Vagina (tissue), 2 donors: ENCODE results near the gene STAT5A. TPM values are rescaled to one million over a fixed set of nuclear protein-coding genes. Genes with fewer than 3 reads are reported as not detected.

Source experiments
- DNase-seq, 2 donors: peaks; one replicate each; pipeline ENCODE4 v3.0.0-alpha.2; 2017; ENCODE audit errors: extremely low spot score in 2 of 2
- H3K27ac ChIP-seq: fragments of 200-600 bp; sonication (generic); one replicate; pipeline ENCODE4 v1.5.1; 2019
- H3K27me3 ChIP-seq: fragments of 200-600 bp; sonication (generic); one replicate; pipeline ENCODE4 v1.5.1; 2019
- H3K36me3 ChIP-seq, 2 donors: fragments of 200-600 bp; sonication (generic); one replicate each; pipeline ENCODE4 v1.5.1; 2017 to 2019
- H3K4me1 ChIP-seq: fragments of 200-600 bp; sonication (generic); one replicate; pipeline ENCODE4 v1.5.1; 2019
- H3K4me3 ChIP-seq, 2 donors: fragments of 200-600 bp; sonication (generic); 1 replicate in 1 of 2; 2 replicates in 1 of 2; pipeline ENCODE4 v1.5.1; 2016 to 2019
- H3K9me3 ChIP-seq: fragments of 200-600 bp; sonication (generic); one replicate; pipeline ENCODE4 v1.5.1; 2019
- POLR2A ChIP-seq, 2 donors: fragments of 450-650 bp; IDR thresholded peaks; one replicate each; pipeline ENCODE4 v1.6.1; 2017; ENCODE audit warnings: antibody characterized with exemption in 2 of 2, mild to moderate bottlenecking in 2 of 2, moderate library complexity in 2 of 2
- POLR2AphosphoS5 ChIP-seq, 2 donors: sonication (generic); formaldehyde crosslinking; IDR thresholded peaks; one replicate each; pipeline ENCODE4 v1.9.0; 2017; ENCODE audit warnings: antibody characterized with exemption in 2 of 2, mild to moderate bottlenecking in 2 of 2, low read depth in 1 of 2; ENCODE audit not compliant: insufficient read depth in 1 of 2
- intact Hi-C: fragments of 100-400 bp; cut with DNase I; formaldehyde crosslinking; loops from one replicate; pipeline ENCODE4 v1.15.1; 2023
- total RNA-seq: library from RNA; depleted of rRNA; stranded (reverse); fragments of >200 nt; gene quantifications from one replicate; pipeline ENCODE4 v1.2.3, GENCODE V29; 2016
- TF ChIP-seq, protein P1 (sequence below), 3 experiments: fragments of 450-650 bp in 2 of 3; fragments of 200-600 bp in 1 of 3; sonication (generic) in 1 of 3; IDR thresholded peaks; one replicate each; pipeline ENCODE4 v1.5.1; 2017 to 2019; ENCODE audit warnings: antibody characterized with exemption in 3 of 3, mild to moderate bottlenecking in 2 of 3, moderate library complexity in 2 of 3

Gene STAT5A
- total RNA-seq, 1 donor from 2014 or later: 38.3 TPM

DNA sequence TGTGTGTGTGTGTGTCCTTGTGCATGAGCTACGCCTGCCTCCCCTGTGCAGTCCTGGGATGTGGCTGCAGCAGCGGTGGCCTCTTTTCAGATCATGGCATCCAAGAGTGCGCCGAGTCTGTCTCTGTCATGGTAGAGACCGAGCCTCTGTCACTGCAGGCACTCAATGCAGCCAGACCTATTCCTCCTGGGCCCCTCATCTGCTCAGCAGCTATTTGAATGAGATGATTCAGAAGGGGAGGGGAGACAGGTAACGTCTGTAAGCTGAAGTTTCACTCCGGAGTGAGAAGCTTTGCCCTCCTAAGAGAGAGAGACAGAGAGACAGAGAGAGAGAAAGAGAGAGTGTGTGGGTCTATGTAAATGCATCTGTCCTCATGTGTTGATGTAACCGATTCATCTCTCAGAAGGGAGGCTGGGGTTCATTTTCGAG lies 22.5 kb downstream of the STAT5A start:
- Histone ChIP-seq H3K36me3 (peaks cover 0 to 31% of the 10 kb centered on the region in 2 donors), H3K27ac (peak overlapping the region; percentile 92), H3K9me3 (no peaks in the 10 kb centered on the region), H3K27me3 (no peaks in the 10 kb centered on the region), H3K4me3 (no peak overlapping the region), H3K4me1 (peaks cover 38% of the 10 kb centered on the region)
- no peak for DNase-seq
- no peak for TF ChIP-seq POLR2A (IDR thresholded peaks at IDR 0.05)
- TF ChIP-seq, protein P1, sequence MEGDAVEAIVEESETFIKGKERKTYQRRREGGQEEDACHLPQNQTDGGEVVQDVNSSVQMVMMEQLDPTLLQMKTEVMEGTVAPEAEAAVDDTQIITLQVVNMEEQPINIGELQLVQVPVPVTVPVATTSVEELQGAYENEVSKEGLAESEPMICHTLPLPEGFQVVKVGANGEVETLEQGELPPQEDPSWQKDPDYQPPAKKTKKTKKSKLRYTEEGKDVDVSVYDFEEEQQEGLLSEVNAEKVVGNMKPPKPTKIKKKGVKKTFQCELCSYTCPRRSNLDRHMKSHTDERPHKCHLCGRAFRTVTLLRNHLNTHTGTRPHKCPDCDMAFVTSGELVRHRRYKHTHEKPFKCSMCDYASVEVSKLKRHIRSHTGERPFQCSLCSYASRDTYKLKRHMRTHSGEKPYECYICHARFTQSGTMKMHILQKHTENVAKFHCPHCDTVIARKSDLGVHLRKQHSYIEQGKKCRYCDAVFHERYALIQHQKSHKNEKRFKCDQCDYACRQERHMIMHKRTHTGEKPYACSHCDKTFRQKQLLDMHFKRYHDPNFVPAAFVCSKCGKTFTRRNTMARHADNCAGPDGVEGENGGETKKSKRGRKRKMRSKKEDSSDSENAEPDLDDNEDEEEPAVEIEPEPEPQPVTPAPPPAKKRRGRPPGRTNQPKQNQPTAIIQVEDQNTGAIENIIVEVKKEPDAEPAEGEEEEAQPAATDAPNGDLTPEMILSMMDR (IDR thresholded peaks at IDR 0.05): no peak
- no peak for TF ChIP-seq POLR2AphosphoS5 (IDR thresholded peaks at IDR 0.05; ENCODE audit: insufficient read depth in 1 of 2, low read depth in 1 of 2)
- intact Hi-C loops: no loop called here

DNA sequence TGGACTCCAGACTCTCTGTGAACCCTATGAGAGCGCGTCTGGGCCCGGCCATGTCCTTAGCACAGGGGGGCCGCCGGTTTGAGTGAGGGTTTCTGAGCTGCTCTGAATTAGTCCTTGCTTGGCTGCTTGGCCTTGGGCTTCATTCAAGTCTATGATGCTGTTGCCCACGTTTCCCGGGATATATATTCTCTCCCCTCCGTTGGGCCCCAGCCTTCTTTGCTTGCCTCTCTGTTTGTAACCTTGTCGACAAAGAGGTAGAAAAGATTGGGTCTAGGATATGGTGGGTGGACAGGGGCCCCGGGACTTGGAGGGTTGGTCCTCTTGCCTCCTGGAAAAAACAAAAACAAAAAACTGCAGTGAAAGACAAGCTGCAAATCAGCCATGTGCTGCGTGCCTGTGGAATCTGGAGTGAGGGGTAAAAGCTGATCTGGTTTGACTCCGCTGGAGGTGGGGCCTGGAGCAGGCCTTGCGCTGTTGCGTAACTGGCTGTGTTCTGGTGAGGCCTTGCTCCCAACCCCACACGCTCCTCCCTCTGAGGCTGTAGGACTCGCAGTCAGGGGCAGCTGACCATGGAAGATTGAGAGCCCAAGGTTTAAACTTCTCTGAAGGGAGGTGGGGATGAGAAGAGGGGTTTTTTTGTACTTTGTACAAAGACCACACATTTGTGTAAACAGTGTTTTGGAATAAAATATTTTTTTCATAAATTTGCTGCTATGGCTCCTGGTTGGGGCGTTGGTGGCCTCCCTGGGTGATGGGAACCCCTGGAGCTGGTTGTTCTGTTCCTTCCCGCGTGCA lies 23.1 kb downstream of the STAT5A start:
- H3K36me3 ChIP-seq: peaks cover 0 to 28% of the 10 kb centered on the region in 2 donors
- intact Hi-C loops: no loop called here
- TF ChIP-seq, protein P1 (IDR thresholded peaks at IDR 0.05): no peak
- TF ChIP-seq POLR2AphosphoS5 (IDR thresholded peaks at IDR 0.05; ENCODE audit: insufficient read depth in 1 of 2, low read depth in 1 of 2): peak; percentile 39 to 73
- peak in 1 of 2 donors; percentile 29 for TF ChIP-seq POLR2A (IDR thresholded peaks at IDR 0.05)
- no peaks in the 10 kb centered on the region for H3K9me3 ChIP-seq
- DNase-seq: no peak
- no peaks in the 10 kb centered on the region for H3K27me3 ChIP-seq
- peaks cover 38% of the 10 kb centered on the region for H3K4me1 ChIP-seq
- peak overlapping the region; percentile 92 for H3K27ac ChIP-seq
- peak overlapping the region in 1 of 2 donors; percentile 38 for H3K4me3 ChIP-seq

DNA sequence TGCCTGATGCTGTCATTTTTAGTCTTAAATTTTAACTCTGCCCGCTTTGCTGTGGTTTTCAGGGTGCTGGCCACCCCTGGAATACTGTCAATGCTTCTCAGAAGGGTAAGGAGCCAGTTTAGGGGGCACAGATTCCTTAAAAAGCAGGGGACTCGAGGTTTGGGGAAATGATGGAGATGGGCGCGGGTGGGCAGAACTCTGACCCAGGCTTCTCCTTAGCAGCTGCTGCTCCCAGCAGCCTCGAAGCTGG lies 23.7 kb downstream of the STAT5A start:
- Histone ChIP-seq H3K4me1 (peaks cover 38% of the 10 kb centered on the region), H3K4me3 (peak overlapping the region in 1 of 2 donors; percentile 38)
- intact Hi-C loops: no loop called here

DNA sequence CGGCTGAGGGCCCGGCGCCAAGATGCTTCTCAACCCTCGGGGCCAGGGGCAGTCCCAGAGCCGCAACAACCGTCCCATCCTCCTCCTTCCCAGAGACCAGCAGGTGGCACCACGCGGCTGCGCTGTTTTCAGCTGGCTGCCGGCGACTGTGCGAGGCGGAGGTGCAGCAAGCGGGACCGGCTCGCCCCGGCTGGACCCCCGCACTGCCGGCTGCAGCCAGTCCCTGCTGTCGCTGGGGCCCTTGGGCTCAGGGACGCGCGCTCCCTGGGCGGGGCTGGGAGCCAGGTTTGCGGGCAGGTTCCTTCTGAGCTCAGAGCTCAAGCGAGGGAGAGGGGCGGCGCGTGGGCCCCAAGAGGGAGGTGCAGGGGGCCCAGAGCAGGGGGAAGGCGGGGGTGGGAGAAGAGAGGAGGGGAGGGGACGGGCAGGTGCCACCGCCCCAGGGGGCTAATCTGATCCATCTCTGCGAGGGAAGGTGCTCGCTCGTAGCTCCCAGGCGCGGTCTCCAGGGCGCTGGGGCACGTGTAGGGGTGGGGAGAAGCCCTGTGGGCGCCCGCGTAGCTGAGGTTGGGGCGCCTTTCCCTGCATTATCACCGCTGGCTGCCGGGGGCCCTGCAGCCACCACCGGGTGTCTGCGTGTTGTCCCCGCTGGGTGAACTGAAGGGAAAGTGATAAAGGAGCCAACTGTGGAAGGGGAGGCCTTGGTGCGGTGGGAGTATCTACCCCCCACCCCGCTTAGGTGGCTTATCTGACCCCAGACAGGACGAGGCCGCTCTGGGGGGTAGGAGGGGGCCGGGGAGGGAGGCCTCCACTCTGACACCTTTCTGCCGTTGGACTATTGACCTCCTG lies 24.2 kb downstream of the STAT5A start:
- Histone ChIP-seq H3K27ac (peak overlapping the region; percentile 92), H3K4me1 (peaks cover 38% of the 10 kb centered on the region), H3K4me3 (peak overlapping the region; percentile 22 to 38), H3K9me3 (no peaks in the 10 kb centered on the region), H3K36me3 (peaks cover 0 to 33% of the 10 kb centered on the region in 2 donors), H3K27me3 (no peaks in the 10 kb centered on the region)
- DNase-seq: no peak
- TF ChIP-seq, protein P1 (IDR thresholded peaks at IDR 0.05): peak in 2 of 3 experiments; percentile 49 to 68
- TF ChIP-seq POLR2A (IDR thresholded peaks at IDR 0.05) (no peak), POLR2AphosphoS5 (IDR thresholded peaks at IDR 0.05; ENCODE audit: insufficient read depth in 1 of 2, low read depth in 1 of 2) (peak in 1 of 2 donors; percentile 50)
- intact Hi-C loops: no loop called here

More for the DNA sequence above, 23.7 kb downstream of the STAT5A start:
- no peak for DNase-seq
- no peaks in the 10 kb centered on the region for H3K27me3 ChIP-seq
- peak overlapping the region; percentile 92 for H3K27ac ChIP-seq
- TF ChIP-seq POLR2AphosphoS5 (IDR thresholded peaks at IDR 0.05; ENCODE audit: insufficient read depth in 1 of 2, low read depth in 1 of 2) (no peak), POLR2A (IDR thresholded peaks at IDR 0.05) (no peak)
- TF ChIP-seq, protein P1 (IDR thresholded peaks at IDR 0.05): no peak
- peaks cover 0 to 29% of the 10 kb centered on the region in 2 donors for H3K36me3 ChIP-seq
- no peaks in the 10 kb centered on the region for H3K9me3 ChIP-seq
